ENCODE results near the gene PANX2. TPM values are rescaled to one million over a fixed set of nuclear protein-coding genes. Genes with fewer than 3 reads are reported as not detected.

PANX2 gene
- total RNA-seq, 1 experiment from 2014 or later: 2.6 TPM

DNA sequence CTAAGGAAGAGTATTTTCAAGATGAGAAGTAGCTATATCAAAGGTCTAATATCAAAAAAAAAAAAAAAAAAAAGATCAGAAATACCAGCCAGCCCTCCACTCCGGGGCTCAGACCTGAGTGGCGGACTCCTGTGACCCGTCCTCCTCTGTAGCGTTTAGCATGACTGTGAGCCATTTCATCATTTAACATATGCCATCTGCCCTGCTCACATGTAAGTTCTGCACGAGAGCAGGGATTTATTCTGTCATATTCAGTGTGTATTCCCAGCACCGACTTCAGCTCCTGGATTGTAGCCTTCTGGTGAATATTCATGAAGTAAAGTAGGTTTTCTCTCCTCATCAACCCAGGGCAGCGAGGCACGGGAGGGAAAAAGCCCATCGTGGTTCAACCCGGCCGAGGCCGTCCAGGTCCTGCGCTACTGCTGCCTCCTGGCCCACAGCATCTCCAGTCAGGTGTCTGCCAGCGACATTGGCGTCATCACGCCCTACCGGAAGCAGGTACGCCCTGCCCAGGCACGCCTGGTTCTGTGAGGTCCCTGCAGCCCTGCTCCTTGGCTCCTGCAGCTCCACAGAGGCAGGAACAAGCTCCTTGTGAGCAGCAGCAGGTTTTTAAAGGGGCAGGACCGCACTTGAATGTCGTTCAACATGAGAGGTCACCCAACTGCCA, 12.7 kb upstream of the PANX2 start:
- Histone ChIP-seq H3K4me1 (no peaks in the 10 kb centered on the region), H3K9me3 (no peaks in the 10 kb centered on the region), H3K36me3 (ENCODE audit: control insufficient read depth, insufficient read depth, low read length) (no peaks in the 10 kb centered on the region), H3K4me3 (ENCODE audit: low read depth, low read length) (no peak overlapping the region), H3K27me3 (replicated peaks; ENCODE audit: control insufficient read depth, insufficient read depth, low read length) (no peaks in the 10 kb centered on the region; the same call in 1 of the 2 replicates)
- H3K4me1 Mint-ChIP-seq (ENCODE audit: low read depth, unreplicated experiment): no peaks in the 10 kb centered on the region
- no peaks in the 10 kb centered on the region for H3K9me3 Mint-ChIP-seq (ENCODE audit: unreplicated experiment)
- no peaks in the 10 kb centered on the region for H3K36me3 Mint-ChIP-seq (ENCODE audit: insufficient read depth, unreplicated experiment)
- POLR2A ChIA-PET: interaction anchor here (0.6 kb wide), 1 partner anchor 72 kb away, joined by 3 read pairs; no protein-coding TSS in a partner anchor
- no TSS peak for BruUV-seq (replicated peaks)
- no peak overlapping the region for H3K27ac Mint-ChIP-seq (ENCODE audit: unreplicated experiment)
- no peak overlapping the region for H3K4me3 Mint-ChIP-seq (ENCODE audit: unreplicated experiment)
- CTCF ChIA-PET: no interaction called here
- DNase-seq: no peak
- TF ChIP-seq, protein P1, sequence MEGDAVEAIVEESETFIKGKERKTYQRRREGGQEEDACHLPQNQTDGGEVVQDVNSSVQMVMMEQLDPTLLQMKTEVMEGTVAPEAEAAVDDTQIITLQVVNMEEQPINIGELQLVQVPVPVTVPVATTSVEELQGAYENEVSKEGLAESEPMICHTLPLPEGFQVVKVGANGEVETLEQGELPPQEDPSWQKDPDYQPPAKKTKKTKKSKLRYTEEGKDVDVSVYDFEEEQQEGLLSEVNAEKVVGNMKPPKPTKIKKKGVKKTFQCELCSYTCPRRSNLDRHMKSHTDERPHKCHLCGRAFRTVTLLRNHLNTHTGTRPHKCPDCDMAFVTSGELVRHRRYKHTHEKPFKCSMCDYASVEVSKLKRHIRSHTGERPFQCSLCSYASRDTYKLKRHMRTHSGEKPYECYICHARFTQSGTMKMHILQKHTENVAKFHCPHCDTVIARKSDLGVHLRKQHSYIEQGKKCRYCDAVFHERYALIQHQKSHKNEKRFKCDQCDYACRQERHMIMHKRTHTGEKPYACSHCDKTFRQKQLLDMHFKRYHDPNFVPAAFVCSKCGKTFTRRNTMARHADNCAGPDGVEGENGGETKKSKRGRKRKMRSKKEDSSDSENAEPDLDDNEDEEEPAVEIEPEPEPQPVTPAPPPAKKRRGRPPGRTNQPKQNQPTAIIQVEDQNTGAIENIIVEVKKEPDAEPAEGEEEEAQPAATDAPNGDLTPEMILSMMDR (IDR thresholded peaks at IDR 0.05; ENCODE audit: insufficient read depth in 1 of 2, low read depth in 1 of 2, low read length in 1 of 2, severe bottlenecking in 1 of 2, unreplicated experiment in 1 of 2): no peak
- peaks cover 5% of the 10 kb centered on the region for H3K27me3 Mint-ChIP-seq (ENCODE audit: insufficient read depth, unreplicated experiment)
- intact Hi-C loops (cut with micrococcal nuclease; ENCODE audit: unreplicated experiment): no loop called here

DNA sequence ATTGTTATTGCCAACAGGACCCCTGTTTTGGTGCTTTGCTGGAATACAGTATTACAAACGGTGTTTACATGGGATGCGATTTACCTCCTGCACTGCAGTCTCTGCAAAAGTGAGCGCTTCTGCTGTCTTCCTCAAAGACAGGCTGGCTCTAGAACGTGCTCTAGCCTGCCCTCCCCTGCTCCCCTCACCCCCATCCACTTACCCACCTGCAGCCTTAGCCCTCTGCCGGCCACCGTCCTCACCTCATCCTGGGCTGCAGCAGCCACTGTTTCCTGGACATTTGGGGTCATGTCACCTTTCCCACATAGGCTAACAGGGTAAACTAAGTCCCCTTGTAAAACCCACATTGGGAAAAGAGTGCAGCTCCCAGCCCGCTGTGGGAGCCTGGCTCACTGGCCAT, 9.6 kb upstream of the PANX2 start:
- TF ChIP-seq, protein P1 (IDR thresholded peaks at IDR 0.05; ENCODE audit: insufficient read depth in 1 of 2, low read depth in 1 of 2, low read length in 1 of 2, severe bottlenecking in 1 of 2, unreplicated experiment in 1 of 2): no peak
- Mint-ChIP-seq H3K4me1 (ENCODE audit: low read depth, unreplicated experiment) (no peaks in the 10 kb centered on the region), H3K27ac (ENCODE audit: unreplicated experiment) (no peak overlapping the region), H3K27me3 (ENCODE audit: insufficient read depth, unreplicated experiment) (peaks cover 5% of the 10 kb centered on the region), H3K9me3 (ENCODE audit: unreplicated experiment) (no peaks in the 10 kb centered on the region), H3K36me3 (ENCODE audit: insufficient read depth, unreplicated experiment) (no peaks in the 10 kb centered on the region), H3K4me3 (ENCODE audit: unreplicated experiment) (no peak overlapping the region)
- Histone ChIP-seq H3K27me3 (replicated peaks; ENCODE audit: control insufficient read depth, insufficient read depth, low read length) (no peaks in the 10 kb centered on the region; the same call in 1 of the 2 replicates), H3K36me3 (ENCODE audit: control insufficient read depth, insufficient read depth, low read length) (no peaks in the 10 kb centered on the region), H3K4me1 (no peaks in the 10 kb centered on the region), H3K9me3 (no peaks in the 10 kb centered on the region), H3K4me3 (ENCODE audit: low read depth, low read length) (no peak overlapping the region)
- intact Hi-C loops (cut with micrococcal nuclease; ENCODE audit: unreplicated experiment): no loop called here
- ChIA-PET POLR2A (no interaction called here), CTCF (no interaction called here)
- BruUV-seq (replicated peaks): no TSS peak
- no peak for DNase-seq

- H3K9me3 ChIP-seq: no peaks in the 10 kb centered on the region
- H3K27me3 Mint-ChIP-seq (ENCODE audit: insufficient read depth, unreplicated experiment): peaks cover 5% of the 10 kb centered on the region
- H3K36me3 ChIP-seq (ENCODE audit: control insufficient read depth, insufficient read depth, low read length): no peaks in the 10 kb centered on the region
- no peaks in the 10 kb centered on the region for H3K36me3 Mint-ChIP-seq (ENCODE audit: insufficient read depth, unreplicated experiment)
- no peak overlapping the region for H3K4me3 ChIP-seq (ENCODE audit: low read depth, low read length)
- no peaks in the 10 kb centered on the region for H3K9me3 Mint-ChIP-seq (ENCODE audit: unreplicated experiment)
- CTCF ChIA-PET: no interaction called here
- BruUV-seq (replicated peaks): no TSS peak
- H3K27ac Mint-ChIP-seq (ENCODE audit: unreplicated experiment): no peak overlapping the region
- intact Hi-C loops (cut with micrococcal nuclease; ENCODE audit: unreplicated experiment): no loop called here
- H3K27me3 ChIP-seq (replicated peaks; ENCODE audit: control insufficient read depth, insufficient read depth, low read length): no peaks in the 10 kb centered on the region; the same call in 1 of the 2 replicates
- no peak for DNase-seq
- TF ChIP-seq, protein P1 (IDR thresholded peaks at IDR 0.05; ENCODE audit: insufficient read depth in 1 of 2, low read depth in 1 of 2, low read length in 1 of 2, severe bottlenecking in 1 of 2, unreplicated experiment in 1 of 2): no peak
- no peaks in the 10 kb centered on the region for H3K4me1 ChIP-seq
- no peaks in the 10 kb centered on the region for H3K4me1 Mint-ChIP-seq (ENCODE audit: low read depth, unreplicated experiment)
- POLR2A ChIA-PET: no interaction called here
- no peak overlapping the region for H3K4me3 Mint-ChIP-seq (ENCODE audit: unreplicated experiment)
These were observed 8.8 kb upstream of the PANX2 start for GRCh38 chr22:50161508-50162390.

Measured in Caco-2 (cell line).